T-helper 2 cell (primary cell): ENCODE data around the gene XPO6.

ENCODE experiments used
- DNase-seq, 5 experiments: peaks; one replicate each; pipeline versions ENCODE4 v3.0.0 to v3.0.0-alpha.2; 2012 to 2022

Gene XPO6

DNA sequence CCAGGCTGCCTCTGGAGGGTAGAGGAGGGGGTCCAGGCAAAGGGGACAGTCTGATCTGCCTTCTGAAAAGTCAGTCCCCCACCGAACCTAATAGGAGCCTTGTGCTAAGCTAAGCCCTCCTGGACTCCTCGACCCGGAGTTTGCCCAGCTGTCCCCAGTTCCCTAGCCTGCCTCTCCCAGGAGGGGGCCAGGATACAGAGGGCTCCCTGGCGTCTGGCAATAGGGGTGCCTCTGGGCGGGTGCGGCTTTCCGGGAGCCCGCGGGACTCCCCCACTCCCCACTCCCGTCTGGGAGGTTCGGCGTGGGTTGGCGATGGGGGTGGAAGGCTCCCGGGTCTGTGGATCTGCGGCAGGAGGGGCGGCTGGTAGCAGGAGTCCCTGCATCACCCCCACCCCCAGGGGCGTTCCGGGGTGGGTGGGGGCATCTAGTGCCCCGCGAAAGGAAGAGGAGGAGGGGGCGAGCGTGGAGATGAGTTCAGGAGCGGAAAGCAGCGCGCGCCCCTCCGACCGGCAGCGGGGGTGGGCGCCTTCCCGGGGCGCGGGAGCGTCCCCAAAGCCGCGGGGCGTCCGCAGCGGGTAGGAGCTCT lies 149.4 kb downstream of the XPO6 start:
- DNase-seq = no peak

DNA sequence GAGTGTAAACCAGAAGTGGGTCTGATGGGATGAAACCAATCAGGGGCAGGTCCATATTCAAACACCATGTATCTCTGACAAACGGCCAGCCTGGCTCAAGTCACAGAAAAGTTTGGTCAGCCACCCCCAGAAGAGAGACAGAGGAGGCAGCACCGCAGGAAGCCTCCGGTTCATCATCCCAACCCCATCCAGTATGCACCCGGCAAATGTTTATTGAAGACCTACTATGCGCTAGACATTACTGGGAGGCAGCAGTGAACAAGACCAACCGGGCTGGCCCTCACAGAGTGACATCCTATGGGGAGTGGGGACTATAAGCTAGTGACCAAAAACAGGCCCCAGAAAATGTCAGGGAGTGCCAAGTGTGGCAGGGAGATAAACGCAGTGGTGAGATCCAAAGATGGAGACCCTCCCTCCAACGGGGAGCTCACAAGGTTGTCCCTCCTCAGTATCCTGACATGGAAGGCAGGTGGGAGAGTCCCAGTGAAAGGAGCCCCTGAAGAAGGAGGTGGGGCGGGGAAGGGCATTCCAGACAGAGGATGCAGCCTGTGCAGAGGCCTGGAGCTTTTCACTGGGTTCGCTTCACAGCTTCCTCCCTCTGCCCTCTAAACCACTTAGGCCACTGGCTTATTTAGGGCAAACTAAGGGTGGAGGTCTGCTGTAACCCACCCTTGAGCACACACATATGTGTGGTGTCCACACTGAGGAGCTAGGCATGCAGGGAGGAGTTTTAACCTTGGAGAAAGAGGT lies 150.2 kb downstream of the XPO6 start:
- no peak for DNase-seq

DNA sequence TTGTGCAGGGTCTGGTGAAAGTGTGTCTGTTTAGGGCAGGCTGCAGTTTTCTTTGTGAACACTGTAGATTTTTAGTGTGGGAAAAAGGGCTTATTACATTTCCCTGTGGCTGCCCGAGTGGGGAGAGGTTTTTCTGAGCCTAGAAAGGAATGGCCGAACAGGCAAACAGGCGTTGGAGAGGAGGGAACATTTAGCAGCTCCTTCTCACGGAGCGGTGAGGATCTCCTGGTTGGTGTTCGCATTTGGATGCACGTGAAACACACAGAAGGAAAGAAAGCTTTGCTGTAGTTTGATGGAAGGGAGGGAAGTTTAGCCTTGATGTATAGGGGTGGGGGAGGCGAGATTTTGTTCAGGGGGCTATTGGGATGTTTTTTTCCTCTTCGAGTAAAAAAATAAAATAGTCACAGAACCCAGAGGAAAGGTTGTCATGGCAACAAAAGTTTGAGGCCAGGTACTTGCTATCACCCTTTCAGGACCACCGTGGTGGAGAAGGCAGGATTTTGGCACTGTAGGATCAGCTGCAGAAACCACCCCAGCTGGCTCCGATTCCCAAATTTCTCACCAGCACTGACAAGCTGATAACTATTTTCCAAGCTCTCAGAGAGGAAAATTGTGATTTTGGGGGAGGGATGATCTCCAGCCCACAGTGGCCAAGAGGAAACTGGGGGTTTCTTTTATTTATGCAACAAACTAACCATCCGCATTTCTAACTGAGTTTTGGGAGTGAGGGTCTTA lies 151.8 kb downstream of the XPO6 start:
- no peak for DNase-seq

DNA sequence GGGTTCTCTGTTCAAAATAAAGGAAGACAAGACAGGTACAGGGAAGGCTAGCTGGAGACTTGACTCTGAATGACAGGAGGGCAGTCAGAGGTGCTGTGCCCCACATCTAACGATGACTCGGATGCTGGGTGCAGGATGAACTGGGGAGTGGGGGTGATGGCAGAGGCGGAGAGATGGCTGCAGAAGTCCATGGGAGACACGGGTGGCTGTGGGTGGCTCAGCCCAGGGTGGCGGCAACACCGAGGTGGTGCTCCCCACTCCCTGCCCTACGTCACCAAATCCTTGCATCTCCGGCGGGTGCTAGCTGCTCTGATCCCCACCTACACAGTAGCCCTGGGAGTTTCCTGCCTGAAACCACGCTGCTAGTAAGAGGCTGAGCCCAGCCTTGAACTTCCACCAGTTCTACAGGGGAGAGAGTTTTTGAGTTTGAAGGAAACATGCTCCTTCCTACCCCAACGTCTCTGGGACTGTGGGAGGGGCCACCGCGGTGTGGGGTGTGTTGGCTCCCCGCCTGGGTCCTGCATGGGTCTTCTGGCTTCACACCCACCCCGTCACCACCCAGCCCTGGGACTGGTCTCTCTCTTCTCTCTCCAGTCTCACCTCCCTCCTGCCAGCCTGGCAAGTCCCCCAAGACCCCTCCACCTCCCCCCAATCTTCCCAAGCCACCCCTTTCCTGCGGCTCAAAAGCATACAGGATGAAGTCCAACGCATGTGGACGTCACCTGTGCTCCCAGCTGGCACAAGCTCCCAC lies 152.8 kb downstream of the XPO6 start:
- no peak for DNase-seq

DNA sequence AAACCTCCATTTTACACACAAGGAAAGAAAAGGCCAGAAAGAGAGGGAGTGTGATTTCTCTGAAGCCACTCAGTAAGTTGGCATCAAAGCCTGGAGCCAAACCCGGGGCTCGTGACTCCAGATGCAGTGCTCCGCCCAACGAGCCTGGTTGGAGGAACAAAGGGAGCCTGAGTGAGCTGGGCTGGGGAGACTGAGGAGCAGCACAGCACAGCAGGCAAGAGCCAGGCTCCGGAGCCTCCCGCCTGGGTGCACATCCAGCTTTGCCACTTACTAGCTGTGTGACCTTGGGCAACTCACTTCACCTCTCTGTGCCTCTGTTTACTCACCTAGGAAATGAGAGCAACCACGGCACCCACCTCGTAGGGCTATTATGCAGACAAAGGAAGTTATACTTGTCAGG lies 153.8 kb downstream of the XPO6 start:
- DNase-seq = no peak

DNA sequence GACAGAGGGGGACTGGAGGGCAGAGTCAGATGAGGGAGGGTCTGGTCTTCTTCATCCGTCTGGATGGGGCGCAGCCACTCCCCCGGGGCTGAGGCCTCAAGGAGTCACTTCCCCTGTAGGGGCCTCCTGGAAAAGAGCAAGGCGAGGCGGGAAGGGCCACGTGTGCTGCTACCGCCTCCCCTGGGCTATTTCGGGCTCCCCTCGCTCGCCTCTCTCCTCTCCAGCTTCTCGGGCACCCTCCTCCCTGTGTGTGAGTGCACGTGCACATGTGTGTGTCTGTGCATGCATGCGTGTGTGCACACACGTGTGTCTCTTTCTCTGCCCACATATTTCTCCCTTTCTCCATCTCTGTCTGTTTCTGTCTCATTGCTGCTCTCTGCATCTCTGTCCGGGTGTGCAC lies 158.3 kb downstream of the XPO6 start:
- no peak for DNase-seq

DNA sequence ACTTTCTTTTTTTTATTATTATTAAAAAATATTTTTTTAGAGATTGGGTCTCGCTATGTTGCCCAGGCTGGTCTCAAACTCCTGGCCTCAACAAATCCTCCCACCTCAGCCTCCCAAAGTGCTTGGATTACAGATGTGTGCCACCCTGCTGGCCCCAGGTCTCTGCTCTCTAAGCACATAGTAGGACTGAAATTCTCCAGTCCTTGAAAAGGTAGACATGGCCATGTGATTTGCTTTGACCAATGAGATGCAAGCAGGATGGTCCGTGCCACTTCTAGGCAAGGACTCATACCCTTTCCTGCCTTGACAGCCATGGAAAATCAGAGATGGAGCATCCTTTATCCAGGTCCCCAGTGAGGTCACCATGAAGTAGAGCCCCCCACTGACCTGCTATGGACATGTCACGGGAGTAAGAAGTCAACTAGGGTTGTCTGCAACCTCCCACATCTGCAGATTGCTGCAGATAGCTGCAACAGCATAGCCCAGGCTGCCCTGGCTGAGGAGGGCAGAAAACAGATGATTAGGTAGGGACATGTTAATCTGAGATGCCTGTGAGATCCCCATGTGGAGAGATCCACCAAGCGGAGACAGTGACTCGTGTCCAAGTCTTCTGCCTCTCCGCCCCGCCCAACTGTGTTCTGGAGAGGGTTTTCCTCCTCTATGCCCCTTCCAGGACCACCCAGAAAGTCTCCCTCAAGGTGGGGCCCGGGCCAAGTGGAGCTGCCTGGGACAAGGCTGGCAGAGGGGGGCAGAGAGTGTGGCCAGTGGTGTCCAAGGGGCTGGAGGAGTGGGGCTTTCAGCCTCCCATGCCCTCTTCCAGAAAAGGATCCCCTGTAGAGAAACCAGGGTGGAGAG lies 159.3 kb downstream of the XPO6 start:
- DNase-seq = no peak

DNA sequence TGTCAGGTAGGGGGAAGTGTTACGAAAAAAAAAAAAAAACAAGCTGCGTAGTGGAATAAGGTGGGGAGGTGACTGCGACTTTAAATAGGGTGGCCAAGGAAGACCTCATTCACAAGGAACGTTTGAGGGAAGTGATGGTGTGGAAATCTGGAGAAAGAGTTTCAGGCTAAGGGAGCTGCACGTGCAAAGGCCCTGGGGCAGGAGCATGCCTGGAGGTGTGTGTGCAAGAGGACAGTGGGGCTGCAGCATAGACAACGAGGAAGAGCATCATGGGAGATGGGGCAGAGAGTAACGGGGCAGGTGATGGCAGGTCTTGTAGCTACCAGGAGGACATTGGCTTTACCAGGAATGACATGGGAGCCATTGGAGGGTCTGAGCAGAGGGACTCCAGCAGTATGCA lies 160.3 kb downstream of the XPO6 start:
- no peak for DNase-seq
